Thyroid gland (tissue), 4 donors: Measurements from ENCODE around the gene AR.

Experiments used
- POLR2A ChIP-seq, 2 donors: fragments of 450-650 bp; IDR thresholded peaks; one replicate each; pipeline ENCODE4 v1.6.1; 2017; ENCODE audit warnings: antibody characterized with exemption in 2 of 2, mild to moderate bottlenecking in 2 of 2, moderate library complexity in 1 of 2
- TF ChIP-seq, protein P1 (sequence below), 6 experiments: fragments of 200-600 bp in 3 of 6; fragments of 450-650 bp in 3 of 6; sonication (generic) in 3 of 6; IDR thresholded peaks; one replicate each; pipeline ENCODE4 v1.5.1; 2016 to 2019; ENCODE audit warnings: antibody characterized with exemption in 6 of 6, mild to moderate bottlenecking in 2 of 6, inconsistent platforms in 1 of 6, moderate library complexity in 1 of 6

DNA sequence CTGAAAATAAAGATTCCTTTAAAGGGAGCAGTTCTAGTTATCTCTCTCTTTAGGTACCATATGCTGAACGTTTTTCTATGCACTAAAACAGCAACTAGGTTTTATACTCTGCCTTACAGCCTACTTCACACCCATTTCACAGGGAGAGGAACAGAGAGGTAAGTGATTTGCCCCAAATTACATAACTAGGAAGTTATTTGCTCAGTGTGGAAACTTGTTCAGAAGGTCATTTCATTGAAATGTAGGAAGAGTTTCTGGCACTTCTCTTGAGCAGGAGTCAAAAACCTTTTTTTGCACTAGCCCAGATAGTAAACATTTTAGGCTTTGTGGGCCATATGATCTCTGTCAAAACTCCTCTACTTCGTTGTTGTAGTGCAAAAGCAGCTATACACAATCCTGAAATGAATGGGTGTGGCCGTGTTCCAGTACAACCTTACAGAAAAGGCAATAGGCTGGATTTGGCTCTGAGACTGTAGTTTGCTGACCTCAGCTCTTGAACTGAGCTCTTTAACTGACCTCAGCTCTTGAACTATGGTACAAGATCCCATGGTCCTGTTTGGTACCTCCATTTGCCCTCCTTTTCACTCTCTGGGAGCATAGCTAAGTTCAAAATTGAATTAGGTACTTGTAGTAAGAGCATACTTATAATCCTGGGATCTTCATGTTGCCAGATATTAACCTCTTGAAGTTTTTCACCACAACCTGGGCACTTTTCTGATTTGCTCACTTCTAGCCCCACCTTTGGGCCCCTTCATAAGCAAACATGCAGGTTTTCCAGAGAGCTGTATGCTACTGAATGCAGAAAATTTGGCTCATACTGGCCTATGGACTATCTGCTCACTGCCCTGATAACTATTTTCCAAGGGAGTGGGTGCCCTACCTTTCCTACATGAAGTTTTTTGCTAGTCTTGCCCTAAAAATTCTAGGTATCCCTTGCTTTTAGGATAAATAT is 53.3 kb downstream of the AR start:
- TF ChIP-seq, protein P1, sequence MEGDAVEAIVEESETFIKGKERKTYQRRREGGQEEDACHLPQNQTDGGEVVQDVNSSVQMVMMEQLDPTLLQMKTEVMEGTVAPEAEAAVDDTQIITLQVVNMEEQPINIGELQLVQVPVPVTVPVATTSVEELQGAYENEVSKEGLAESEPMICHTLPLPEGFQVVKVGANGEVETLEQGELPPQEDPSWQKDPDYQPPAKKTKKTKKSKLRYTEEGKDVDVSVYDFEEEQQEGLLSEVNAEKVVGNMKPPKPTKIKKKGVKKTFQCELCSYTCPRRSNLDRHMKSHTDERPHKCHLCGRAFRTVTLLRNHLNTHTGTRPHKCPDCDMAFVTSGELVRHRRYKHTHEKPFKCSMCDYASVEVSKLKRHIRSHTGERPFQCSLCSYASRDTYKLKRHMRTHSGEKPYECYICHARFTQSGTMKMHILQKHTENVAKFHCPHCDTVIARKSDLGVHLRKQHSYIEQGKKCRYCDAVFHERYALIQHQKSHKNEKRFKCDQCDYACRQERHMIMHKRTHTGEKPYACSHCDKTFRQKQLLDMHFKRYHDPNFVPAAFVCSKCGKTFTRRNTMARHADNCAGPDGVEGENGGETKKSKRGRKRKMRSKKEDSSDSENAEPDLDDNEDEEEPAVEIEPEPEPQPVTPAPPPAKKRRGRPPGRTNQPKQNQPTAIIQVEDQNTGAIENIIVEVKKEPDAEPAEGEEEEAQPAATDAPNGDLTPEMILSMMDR (IDR thresholded peaks at IDR 0.05): no peak
- no peak for TF ChIP-seq POLR2A (IDR thresholded peaks at IDR 0.05)
